Natural killer cell (primary cell): ENCODE data around the gene ZBED4. TPM values are rescaled to one million over a fixed set of nuclear protein-coding genes. Genes with fewer than 3 reads are reported as not detected.
A peak's percentile ranks its signal among the peaks of the same experiment; 100 is the strongest.

Experiments
- ATAC-seq, 3 donors: fragments of 150-1000 bp in 2 of 3; fragments of 200-7000 bp in 1 of 3; cut with Tn5 transposase; 1 replicate in 1 of 3; 2 replicates in 2 of 3; pipeline ENCODE4 v1.10.0; 2021; ENCODE audit warnings: mild to moderate bottlenecking in 2 of 3, moderate library complexity in 2 of 3
- DNase-seq, 2 donors: peaks; one replicate each; pipeline versions ENCODE4 v3.0.0 to v3.0.0-alpha.2; 2013 to 2021; ENCODE audit warnings: mixed read lengths in 1 of 2
- H3K27ac ChIP-seq: one replicate; pipeline ENCODE4 v1.5.1; 2013; ENCODE audit warnings: mild to moderate bottlenecking, low read length
- H3K27me3 ChIP-seq: one replicate; pipeline ENCODE4 v1.6.1; 2013; ENCODE audit warnings: low read length; ENCODE audit not compliant: control insufficient read depth, insufficient read depth
- H3K36me3 ChIP-seq: one replicate; pipeline ENCODE4 v1.6.1; 2013; ENCODE audit warnings: low read length; ENCODE audit not compliant: control insufficient read depth, insufficient read depth
- H3K4me1 ChIP-seq: one replicate; pipeline ENCODE4 v1.6.1; 2013; ENCODE audit warnings: low read length; ENCODE audit not compliant: control insufficient read depth, insufficient read depth
- H3K4me3 ChIP-seq: one replicate; pipeline ENCODE4 v1.5.1; 2013; ENCODE audit warnings: low read length
- H3K9me3 ChIP-seq: one replicate; pipeline ENCODE4 v1.6.1; 2013; ENCODE audit warnings: low read length; ENCODE audit not compliant: control insufficient read depth, insufficient read depth
- H3K27ac Mint-ChIP-seq, 2 donors: one replicate each; pipeline ENCODE4 v1.8.0; 2022; ENCODE audit warnings: mild to moderate bottlenecking in 2 of 2, mixed read lengths in 2 of 2, moderate library complexity in 1 of 2
- H3K27me3 Mint-ChIP-seq, 2 donors: one replicate each; pipeline ENCODE4 v1.8.0; 2022; ENCODE audit warnings: low read depth in 2 of 2, mixed read lengths in 2 of 2
- H3K36me3 Mint-ChIP-seq: one replicate; pipeline ENCODE4 v1.8.0; 2022; ENCODE audit warnings: mixed read lengths
- H3K4me1 Mint-ChIP-seq, 2 donors: one replicate each; pipeline ENCODE4 v1.8.0; 2022; ENCODE audit warnings: mixed read lengths in 2 of 2
- H3K4me3 Mint-ChIP-seq: one replicate; pipeline ENCODE4 v1.8.0; 2022; ENCODE audit warnings: mild to moderate bottlenecking, moderate library complexity, mixed read lengths
- H3K9me3 Mint-ChIP-seq, 2 donors: one replicate each; pipeline ENCODE4 v1.8.0; 2022; ENCODE audit warnings: mixed read lengths in 2 of 2
- WGBS: methylation state at CpG from one replicate; pipeline ENCODE4 v1.1.7; 2013; ENCODE audit warnings: missing lambda C conversion rate; ENCODE audit not compliant: insufficient coverage; 5-methylcytosine and 5-hydroxymethylcytosine counted together
- intact Hi-C: fragments of 100-400 bp; cut with micrococcal nuclease; formaldehyde crosslinking; loops from one replicate; pipeline ENCODE4 v1.14.2; 2022
- total RNA-seq, 4 donors: library from RNA; stranded (reverse); fragments of 120-200 nt in 1 of 4; gene quantifications; one replicate each; pipeline versions ENCODE4 v1.2.3 to v1.2.4, GENCODE V29; 2013 to 2022
- TF ChIP-seq, protein P1 (sequence below): fragments of 200-600 bp; IDR thresholded peaks from one replicate; pipeline ENCODE4 v1.8.0; 2022; ENCODE audit warnings: antibody characterized with exemption

The ZBED4 gene
- total RNA-seq, 3 donors from 2014 or later (not counting 1 experiment from before 2014, with no cell fraction given), result 21.1 to 24.5 (median 22.7) TPM

DNA sequence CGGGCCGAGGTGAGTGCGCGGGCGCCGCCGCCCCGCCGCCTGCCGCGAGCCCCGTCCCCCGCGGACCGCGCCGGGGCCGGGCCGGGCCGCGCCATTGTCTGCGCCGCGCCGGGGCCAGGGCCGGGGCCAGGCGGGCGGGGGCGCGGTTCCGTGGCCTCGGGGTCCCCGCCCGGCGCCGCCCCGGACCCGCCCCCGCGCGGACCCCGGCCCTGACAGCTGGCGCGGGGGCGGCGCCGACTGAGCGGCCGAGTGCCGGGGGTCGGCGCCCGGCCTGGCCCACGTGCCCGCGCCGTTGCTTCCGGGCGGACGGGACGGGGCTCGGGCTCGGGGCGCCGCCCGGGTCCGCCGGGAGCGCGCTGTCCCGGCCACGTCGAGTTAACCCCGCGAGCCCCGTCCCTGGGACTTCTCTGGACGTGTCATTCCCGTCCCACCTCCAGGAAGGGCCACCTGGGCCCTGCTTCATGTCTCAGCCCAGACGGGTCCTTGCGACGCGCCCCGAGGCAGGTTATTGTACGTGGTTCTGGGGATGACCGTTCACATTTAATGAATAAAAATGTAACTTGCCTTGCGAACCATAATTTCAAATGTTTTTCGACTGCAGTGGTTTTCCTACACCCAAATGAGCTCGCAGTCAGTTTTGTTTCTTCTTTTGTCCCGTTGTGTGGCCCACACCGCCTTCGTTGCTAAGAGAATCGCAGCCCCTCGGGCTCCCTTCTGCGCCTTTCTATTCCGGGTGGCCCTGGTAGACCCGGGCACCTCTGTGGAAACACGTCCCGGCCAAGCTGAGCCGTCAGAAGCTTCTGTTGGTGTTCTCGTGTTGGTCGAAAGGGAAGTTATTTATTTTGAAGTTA is 562 bp downstream of the ZBED4 start:
- no peaks in the 10 kb centered on the region for H3K9me3 ChIP-seq
- TF ChIP-seq, protein P1, sequence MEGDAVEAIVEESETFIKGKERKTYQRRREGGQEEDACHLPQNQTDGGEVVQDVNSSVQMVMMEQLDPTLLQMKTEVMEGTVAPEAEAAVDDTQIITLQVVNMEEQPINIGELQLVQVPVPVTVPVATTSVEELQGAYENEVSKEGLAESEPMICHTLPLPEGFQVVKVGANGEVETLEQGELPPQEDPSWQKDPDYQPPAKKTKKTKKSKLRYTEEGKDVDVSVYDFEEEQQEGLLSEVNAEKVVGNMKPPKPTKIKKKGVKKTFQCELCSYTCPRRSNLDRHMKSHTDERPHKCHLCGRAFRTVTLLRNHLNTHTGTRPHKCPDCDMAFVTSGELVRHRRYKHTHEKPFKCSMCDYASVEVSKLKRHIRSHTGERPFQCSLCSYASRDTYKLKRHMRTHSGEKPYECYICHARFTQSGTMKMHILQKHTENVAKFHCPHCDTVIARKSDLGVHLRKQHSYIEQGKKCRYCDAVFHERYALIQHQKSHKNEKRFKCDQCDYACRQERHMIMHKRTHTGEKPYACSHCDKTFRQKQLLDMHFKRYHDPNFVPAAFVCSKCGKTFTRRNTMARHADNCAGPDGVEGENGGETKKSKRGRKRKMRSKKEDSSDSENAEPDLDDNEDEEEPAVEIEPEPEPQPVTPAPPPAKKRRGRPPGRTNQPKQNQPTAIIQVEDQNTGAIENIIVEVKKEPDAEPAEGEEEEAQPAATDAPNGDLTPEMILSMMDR, result no peak
- peaks cover 50% of the 10 kb centered on the region for H3K4me1 ChIP-seq
- H3K27me3 ChIP-seq, result peaks cover 13% of the 10 kb centered on the region
- H3K36me3 ChIP-seq, result no peaks in the 10 kb centered on the region
- Mint-ChIP-seq H3K27me3 (peaks cover 18 to 19% of the 10 kb centered on the region in 2 donors), H3K36me3 (no peaks in the 10 kb centered on the region), H3K27ac (peak overlapping the region; percentile 90 to 92), H3K9me3 (no peaks in the 10 kb centered on the region), H3K4me1 (peaks cover 30 to 55% of the 10 kb centered on the region in 2 donors), H3K4me3 (peak overlapping the region; percentile 97)
- peak overlapping the region; percentile 40 for H3K27ac ChIP-seq
- WGBS, result under 1% methylated on average over 101 of the region's 101 CpGs
- ATAC-seq (peak in 1 of 3 donors; percentile 25), DNase-seq (peak in 1 of 2 donors; percentile 54)
- peak overlapping the region; percentile 63 for H3K4me3 ChIP-seq
- intact Hi-C loops, result loop anchor here (1.0 to 10.0 kb wide), 3 partner anchors 15 to 61 kb away; partner anchors contain the start of genes ALG12 and CRELD2

DNA sequence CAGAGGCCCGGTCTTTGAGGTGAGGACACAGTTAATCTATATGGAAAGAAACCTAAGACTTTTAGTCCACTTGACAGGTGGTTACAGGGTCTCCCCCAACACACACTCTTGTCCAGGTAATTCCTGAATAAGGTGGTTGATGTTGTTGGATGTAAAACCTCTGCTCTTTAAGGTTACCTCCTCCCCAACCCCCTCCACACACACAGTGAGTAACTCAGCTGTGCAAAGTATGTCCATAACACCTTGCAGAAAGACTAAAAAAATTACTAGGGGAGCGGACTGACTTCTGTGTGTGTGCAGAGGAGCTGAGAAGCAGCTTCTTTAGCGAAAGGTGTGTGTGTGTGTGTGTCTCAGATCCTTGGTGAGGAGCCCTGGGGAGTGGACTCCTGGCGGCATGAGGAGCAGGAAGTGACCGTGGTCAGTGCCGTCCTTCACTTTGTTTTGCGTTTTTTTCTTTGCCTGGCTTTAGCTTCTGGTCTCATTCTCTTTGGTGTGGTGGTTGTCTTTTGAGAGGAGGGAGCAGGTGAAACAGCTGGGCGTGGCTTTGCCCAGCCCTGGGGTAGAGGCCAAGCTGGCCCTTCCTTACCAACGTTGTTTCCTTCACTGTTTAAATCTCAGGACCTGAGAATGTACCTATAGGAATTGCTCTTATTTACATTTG is 1.7 kb downstream of the ZBED4 start:
- peaks cover 4% of the 10 kb centered on the region for H3K27me3 ChIP-seq
- no peak for ATAC-seq
- WGBS, result 21% methylated on average over 9 of the region's 9 CpGs
- H3K27ac ChIP-seq, result peak overlapping the region; percentile 3
- H3K27me3 Mint-ChIP-seq, result peaks cover 12 to 15% of the 10 kb centered on the region in 2 donors
- no peaks in the 10 kb centered on the region for H3K9me3 Mint-ChIP-seq
- H3K9me3 ChIP-seq, result no peaks in the 10 kb centered on the region
- H3K4me3 ChIP-seq, result no peak overlapping the region
- peak overlapping the region; percentile 90 to 92 for H3K27ac Mint-ChIP-seq
- peak overlapping the region; percentile 97 for H3K4me3 Mint-ChIP-seq
- no peaks in the 10 kb centered on the region for H3K36me3 Mint-ChIP-seq
- H3K36me3 ChIP-seq, result no peaks in the 10 kb centered on the region
- peak in 1 of 2 donors; percentile 49 for DNase-seq
- TF ChIP-seq, protein P1, result no peak
- peaks cover 40% of the 10 kb centered on the region for H3K4me1 ChIP-seq
- peaks cover 31 to 48% of the 10 kb centered on the region in 2 donors for H3K4me1 Mint-ChIP-seq
- intact Hi-C loops, result loop anchor here (2.0 to 10.0 kb wide), 2 partner anchors 13 to 59 kb away; partner anchors contain the start of genes ALG12 and CRELD2

DNA sequence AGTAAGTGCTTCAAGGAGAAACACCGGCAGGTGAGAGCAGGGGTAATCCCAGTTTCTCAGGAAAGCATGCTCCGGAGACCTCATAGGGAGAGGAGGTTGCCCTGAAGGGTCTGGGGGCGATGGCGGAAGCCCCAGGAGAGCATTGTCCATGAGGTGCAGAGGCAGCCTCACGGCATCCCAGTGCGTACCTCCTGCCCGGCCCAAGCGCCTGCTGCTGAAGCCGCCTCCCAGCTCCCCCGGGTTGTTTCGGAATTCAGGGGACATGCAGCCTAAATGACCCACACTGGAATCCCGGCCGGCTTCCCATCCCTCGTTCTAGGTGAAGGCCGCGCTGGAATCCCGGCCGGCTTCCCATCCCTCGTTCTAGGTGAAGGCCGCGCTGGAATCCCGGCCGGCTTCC is 2.7 kb downstream of the ZBED4 start:
- H3K27me3 ChIP-seq, result peaks cover 3% of the 10 kb centered on the region

More for the DNA sequence above, 2.7 kb downstream of the ZBED4 start:
- no peak overlapping the region for H3K4me3 ChIP-seq
- Mint-ChIP-seq H3K27me3 (peaks cover 5 to 6% of the 10 kb centered on the region in 2 donors), H3K4me1 (peaks cover 31 to 43% of the 10 kb centered on the region in 2 donors), H3K9me3 (no peaks in the 10 kb centered on the region), H3K27ac (peak overlapping the region; percentile 90 to 92), H3K36me3 (no peaks in the 10 kb centered on the region), H3K4me3 (peak overlapping the region; percentile 97)
- H3K9me3 ChIP-seq, result no peaks in the 10 kb centered on the region
- ATAC-seq (no peak), DNase-seq (no peak)
- intact Hi-C loops, result loop anchor here (10.0 kb wide), 1 partner anchor 58 kb away; the partner anchor contains the start of genes ALG12 and CRELD2
- WGBS, result 93% methylated on average over 17 of the region's 23 CpGs
- TF ChIP-seq, protein P1, result no peak
- H3K4me1 ChIP-seq, result peaks cover 40% of the 10 kb centered on the region
- no peaks in the 10 kb centered on the region for H3K36me3 ChIP-seq
- no peak overlapping the region for H3K27ac ChIP-seq
